ENCODE results near the gene ARPC5. TPM values are rescaled to one million over a fixed set of nuclear protein-coding genes. Genes with fewer than 3 reads are reported as not detected.
A peak's percentile ranks its signal among the peaks of the same experiment; 100 is the strongest.

ARPC5 gene
- total and polyA plus RNA-seq, 9 of the 15 experiments (the other 6 are each of a cell fraction or from before 2014, with no cell fraction given), result 71.8 to 150 (median 91.6) TPM

GRCh38 chr1:183645531-183645930, 9.9 kb upstream of the ARPC5 start:
- ChIA-PET CTCF (ENCODE audit: low intra/inter-chr PET ratio) (interaction anchor here (0.6 kb wide), 1 partner anchor 26 kb away, joined by 4 read pairs; no protein-coding TSS in a partner anchor), POLR2A (interaction anchor here (1.4 kb wide), 1 partner anchor 10 kb away, joined by 5 read pairs; the partner anchor contains the start of gene ARPC5)
- Histone ChIP-seq H3K36me3 (ENCODE audit: control insufficient read depth, insufficient read depth, low read length) (no peaks in the 10 kb centered on the region), H3K9me1 (ENCODE audit: control insufficient read depth, insufficient read depth, low read length) (no peaks in the 10 kb centered on the region), H3K4me3 (no peak overlapping the region), H3K9me3 (replicated peaks; ENCODE audit: control insufficient read depth, insufficient read depth, low read depth, low read length) (no peaks in the 10 kb centered on the region), H3K79me2 (ENCODE audit: control insufficient read depth, insufficient read depth, low read length) (no peaks in the 10 kb centered on the region), H3K9ac (ENCODE audit: insufficient read depth in 1 of 2, low read depth in 2 of 2, low read length in 2 of 2) (no peak overlapping the region), H3K27me3 (ENCODE audit: control insufficient read depth in 2 of 2, insufficient read depth in 2 of 2, low read length in 2 of 2) (peaks cover 7 to 13% of the 10 kb centered on the region in 2 experiments), H3K27ac (ENCODE audit: extremely low read depth, low read depth, low read length) (no peak overlapping the region), H3K4me1 (replicated peaks in 1 of 2; ENCODE audit: control insufficient read depth in 2 of 2, insufficient read depth in 2 of 2, low read length in 2 of 2) (peaks cover 0 to 5% of the 10 kb centered on the region in 2 experiments; a peak in 1 of 5 replicates), H4K20me1 (replicated peaks; ENCODE audit: control insufficient read depth, insufficient read depth, low read length) (no peaks in the 10 kb centered on the region), H3K4me2 (ENCODE audit: insufficient read depth, low read length) (no peak overlapping the region), H2AFZ (ENCODE audit: low read depth, low read length) (no peak overlapping the region)
- in situ Hi-C loops (cut with MboI) (no loop called here), intact Hi-C loops (cut with micrococcal nuclease) (no loop called here)
- ATAC-seq (peak; percentile 61), DNase-seq (ENCODE audit: extremely low read depth in 1 of 4, low spot score in 3 of 4) (peak in 1 of 4 experiments; percentile 38), FAIRE-seq (no peak)
- WGBS (ENCODE audit: insufficient coverage, low coverage, missing lambda C conversion rate), result 1% methylated on average over 5 of the region's 5 CpGs
- BruUV-seq (replicated peaks), result no TSS peak
- no peak for TF ChIP-seq TGIF2 (CRISPR knock-in tag; IDR thresholded peaks at IDR 0.05)
- TF ChIP-seq KLF13 (tag; IDR thresholded peaks at IDR 0.05; ENCODE audit: borderline replicate concordance, low read depth), result no peak
- no peak for TF ChIP-seq POLR2H (tag; IDR thresholded peaks at IDR 0.05; ENCODE audit: low read depth)
- TF ChIP-seq XRCC5 (IDR thresholded peaks at IDR 0.05; ENCODE audit: low read depth, low read length), result no peak
- no peak for TF ChIP-seq ZNF75A (CRISPR knock-in tag; IDR thresholded peaks at IDR 0.05)
- TF ChIP-seq TEAD1 (CRISPR knock-in tag; IDR thresholded peaks at IDR 0.05), result 0 out of 4 replicates have a peak, but pooled peaks of 1 of the 2 experiments have one; percentile 18
- TF ChIP-seq, protein P1, sequence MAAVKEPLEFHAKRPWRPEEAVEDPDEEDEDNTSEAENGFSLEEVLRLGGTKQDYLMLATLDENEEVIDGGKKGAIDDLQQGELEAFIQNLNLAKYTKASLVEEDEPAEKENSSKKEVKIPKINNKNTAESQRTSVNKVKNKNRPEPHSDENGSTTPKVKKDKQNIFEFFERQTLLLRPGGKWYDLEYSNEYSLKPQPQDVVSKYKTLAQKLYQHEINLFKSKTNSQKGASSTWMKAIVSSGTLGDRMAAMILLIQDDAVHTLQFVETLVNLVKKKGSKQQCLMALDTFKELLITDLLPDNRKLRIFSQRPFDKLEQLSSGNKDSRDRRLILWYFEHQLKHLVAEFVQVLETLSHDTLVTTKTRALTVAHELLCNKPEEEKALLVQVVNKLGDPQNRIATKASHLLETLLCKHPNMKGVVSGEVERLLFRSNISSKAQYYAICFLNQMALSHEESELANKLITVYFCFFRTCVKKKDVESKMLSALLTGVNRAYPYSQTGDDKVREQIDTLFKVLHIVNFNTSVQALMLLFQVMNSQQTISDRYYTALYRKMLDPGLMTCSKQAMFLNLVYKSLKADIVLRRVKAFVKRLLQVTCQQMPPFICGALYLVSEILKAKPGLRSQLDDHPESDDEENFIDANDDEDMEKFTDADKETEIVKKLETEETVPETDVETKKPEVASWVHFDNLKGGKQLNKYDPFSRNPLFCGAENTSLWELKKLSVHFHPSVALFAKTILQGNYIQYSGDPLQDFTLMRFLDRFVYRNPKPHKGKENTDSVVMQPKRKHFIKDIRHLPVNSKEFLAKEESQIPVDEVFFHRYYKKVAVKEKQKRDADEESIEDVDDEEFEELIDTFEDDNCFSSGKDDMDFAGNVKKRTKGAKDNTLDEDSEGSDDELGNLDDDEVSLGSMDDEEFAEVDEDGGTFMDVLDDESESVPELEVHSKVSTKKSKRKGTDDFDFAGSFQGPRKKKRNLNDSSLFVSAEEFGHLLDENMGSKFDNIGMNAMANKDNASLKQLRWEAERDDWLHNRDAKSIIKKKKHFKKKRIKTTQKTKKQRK (IDR thresholded peaks at IDR 0.05; ENCODE audit: borderline replicate concordance, low read depth, low read length), result no peak
- no peak for TF ChIP-seq HNRNPUL1 (IDR thresholded peaks at IDR 0.05; ENCODE audit: low read length)
- TF ChIP-seq SRSF3 (IDR thresholded peaks at IDR 0.05; ENCODE audit: insufficient read depth, low read length), result no peak
- TF ChIP-seq RBM25 (IDR thresholded peaks at IDR 0.05; ENCODE audit: low read depth, low read length, severe bottlenecking), result no peak
- no peak for TF ChIP-seq ZNF282 (CRISPR knock-in tag; IDR thresholded peaks at IDR 0.05)
- TF ChIP-seq TAL1 (IDR thresholded peaks at IDR 0.05), result peak; percentile 61
- TF ChIP-seq ZNF639 (CRISPR knock-in tag; conservative IDR thresholded peaks at IDR 0.05 in 1 of 2, IDR thresholded peaks at IDR 0.05 in 1 of 2), result 0 out of 4 replicates have a peak, but pooled peaks of 1 of the 2 experiments have one; percentile 33
- TF ChIP-seq ZNF764 (CRISPR knock-in tag; IDR thresholded peaks at IDR 0.05; ENCODE audit: low read depth), result no peak
- no peak for TF ChIP-seq MIER1 (IDR thresholded peaks at IDR 0.05; ENCODE audit: low read depth)
- no peak for TF ChIP-seq DDX20 (tag; IDR thresholded peaks at IDR 0.05; ENCODE audit: low read depth)
- no peak for TF ChIP-seq EP300 (IDR thresholded peaks at IDR 0.05; ENCODE audit: low read length)
- 0 out of 2 replicates have a peak, but pooled peaks have one; percentile 27 for TF ChIP-seq SP1 (CRISPR knock-in tag; IDR thresholded peaks at IDR 0.05)
- peak; percentile 56 for TF ChIP-seq SOX6 (IDR thresholded peaks at IDR 0.05)
- TF ChIP-seq CBFA2T2 (conservative IDR thresholded peaks at IDR 0.05), result peak; percentile 74

Measured in K562 (cell line).